Body of pancreas (tissue), 4 donors: ENCODE measurements around the gene MAGEA1.

Source experiments
- POLR2A ChIP-seq, 3 donors: fragments of 450-650 bp; IDR thresholded peaks; one replicate each; pipeline ENCODE4 v1.6.1; 2016; ENCODE audit warnings: antibody characterized with exemption in 3 of 3, mild to moderate bottlenecking in 2 of 3
- TF ChIP-seq, protein P1 (sequence below), 7 experiments: fragments of 450-650 bp in 4 of 7; fragments of 200-600 bp in 3 of 7; sonication (generic) in 3 of 7; IDR thresholded peaks; one replicate each; pipeline ENCODE4 v1.5.1; 2016 to 2019; ENCODE audit warnings: antibody characterized with exemption in 7 of 7

DNA sequence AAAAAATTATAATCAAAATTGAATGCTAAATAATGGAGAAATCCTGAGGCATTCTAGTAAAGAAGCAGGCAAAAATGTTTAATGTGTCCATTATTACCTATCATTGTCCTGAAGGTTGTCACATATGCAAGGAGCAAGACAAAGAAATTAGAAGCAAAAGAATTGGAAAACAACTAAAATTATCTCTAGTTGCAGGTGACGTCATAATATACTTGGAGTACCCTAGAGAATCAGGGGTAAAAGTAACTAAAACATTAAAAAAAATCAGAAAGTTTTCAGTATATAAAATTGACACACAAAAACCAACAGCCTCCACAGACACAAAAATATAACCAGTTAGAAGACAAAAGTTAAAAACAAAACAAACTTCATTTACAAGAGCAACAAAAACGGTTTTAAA, 21.4 kb downstream of the MAGEA1 start:
- TF ChIP-seq, protein P1, sequence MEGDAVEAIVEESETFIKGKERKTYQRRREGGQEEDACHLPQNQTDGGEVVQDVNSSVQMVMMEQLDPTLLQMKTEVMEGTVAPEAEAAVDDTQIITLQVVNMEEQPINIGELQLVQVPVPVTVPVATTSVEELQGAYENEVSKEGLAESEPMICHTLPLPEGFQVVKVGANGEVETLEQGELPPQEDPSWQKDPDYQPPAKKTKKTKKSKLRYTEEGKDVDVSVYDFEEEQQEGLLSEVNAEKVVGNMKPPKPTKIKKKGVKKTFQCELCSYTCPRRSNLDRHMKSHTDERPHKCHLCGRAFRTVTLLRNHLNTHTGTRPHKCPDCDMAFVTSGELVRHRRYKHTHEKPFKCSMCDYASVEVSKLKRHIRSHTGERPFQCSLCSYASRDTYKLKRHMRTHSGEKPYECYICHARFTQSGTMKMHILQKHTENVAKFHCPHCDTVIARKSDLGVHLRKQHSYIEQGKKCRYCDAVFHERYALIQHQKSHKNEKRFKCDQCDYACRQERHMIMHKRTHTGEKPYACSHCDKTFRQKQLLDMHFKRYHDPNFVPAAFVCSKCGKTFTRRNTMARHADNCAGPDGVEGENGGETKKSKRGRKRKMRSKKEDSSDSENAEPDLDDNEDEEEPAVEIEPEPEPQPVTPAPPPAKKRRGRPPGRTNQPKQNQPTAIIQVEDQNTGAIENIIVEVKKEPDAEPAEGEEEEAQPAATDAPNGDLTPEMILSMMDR (IDR thresholded peaks at IDR 0.05), result no peak
- TF ChIP-seq POLR2A (IDR thresholded peaks at IDR 0.05), result no peak
